K562 (cell line): Measurements from ENCODE around the gene YPEL5. TPM values are rescaled to one million over a fixed set of nuclear protein-coding genes. Genes with fewer than 3 reads are reported as not detected.

Experiments used
- AFF1 ChIP-seq, 2 experiments: fragments of 450-650 bp; IDR thresholded peaks; 2 replicates each; pipeline ENCODE4 v1.6.1; 2018; ENCODE audit warnings: mild to moderate bottlenecking in 2 of 2, low read depth in 1 of 2; ENCODE audit not compliant: partially characterized antibody in 2 of 2
- BHLHE40 ChIP-seq: IDR thresholded peaks from 2 replicates; pipeline ENCODE4 v1.6.1; 2011; ENCODE audit warnings: low read length, improper control_type of control experiment
- ILK ChIP-seq: fragments of 450-650 bp; IDR thresholded peaks from 2 replicates; pipeline ENCODE4 v1.6.1; 2016; ENCODE audit warnings: missing genetic modification characterization, low read depth, mild to moderate bottlenecking, missing compliant biosample characterization, moderate library complexity, borderline replicate concordance
- JUN ChIP-seq, 2 experiments: sonication (generic) in 1 of 2; formaldehyde crosslinking in 1 of 2; IDR thresholded peaks; 2 replicates each; pipeline versions ENCODE4 v1.6.1 to v1.8.0; 2012 to 2022; ENCODE audit warnings: borderline replicate concordance in 2 of 2, mild to moderate bottlenecking in 2 of 2, improper control_type of control experiment in 1 of 2, low read depth in 1 of 2, low read length in 1 of 2, missing genetic modification reagents in 1 of 2
- MAFF ChIP-seq: IDR thresholded peaks from 2 replicates; pipeline ENCODE4 v1.6.1; 2012; ENCODE audit warnings: low read length, improper control_type of control experiment
- MEF2A ChIP-seq: IDR thresholded peaks from 2 replicates; pipeline ENCODE4 v1.6.1; 2011; ENCODE audit warnings: low read depth, mild to moderate bottlenecking, low read length, moderate library complexity; ENCODE audit not compliant: control insufficient read depth
- MXD1 ChIP-seq: fragments of 250-450 bp; sonication (Bioruptor Pico); IDR thresholded peaks from 2 replicates; pipeline ENCODE4 v1.8.0; 2021; ENCODE audit warnings: borderline replicate concordance, mild to moderate bottlenecking, moderate library complexity; ENCODE audit not compliant: poor library complexity, severe bottlenecking
- MYBL2 ChIP-seq, 2 experiments: fragments of 450-650 bp in 1 of 2; sonication (generic) in 1 of 2; formaldehyde crosslinking in 1 of 2; IDR thresholded peaks; 2 replicates each; pipeline versions ENCODE4 v1.6.1 to v1.8.1; 2017 to 2022; ENCODE audit warnings: borderline replicate concordance in 1 of 2, inconsistent platforms in 1 of 2, low read depth in 1 of 2, mild to moderate bottlenecking in 1 of 2, missing genetic modification reagents in 1 of 2, moderate library complexity in 1 of 2
- PRDM10 ChIP-seq: fragments of 450-650 bp; IDR thresholded peaks from 2 replicates; pipeline ENCODE4 v1.6.1; 2018; ENCODE audit not compliant: partially characterized antibody
- TFAP4 ChIP-seq: sonication (generic); formaldehyde crosslinking; IDR thresholded peaks from 2 replicates; pipeline ENCODE4 v1.8.0; 2022; ENCODE audit warnings: missing genetic modification reagents, mild to moderate bottlenecking, moderate library complexity, borderline replicate concordance
- TFE3 ChIP-seq: fragments of 450-650 bp; formaldehyde crosslinking; IDR thresholded peaks from 2 replicates; pipeline ENCODE4 v1.4.0; 2020; ENCODE audit warnings: mild to moderate bottlenecking, mixed read lengths
- ZBTB17 ChIP-seq: fragments of 450-650 bp; formaldehyde crosslinking; IDR thresholded peaks from 2 replicates; pipeline ENCODE4 v1.4.0; 2020; ENCODE audit warnings: mild to moderate bottlenecking
- ZNF583 ChIP-seq: fragments of 250-450 bp; sonication (Bioruptor Pico); IDR thresholded peaks from 2 replicates; pipeline ENCODE4 v1.4.0; 2020
- polyA plus RNA-seq, 8 experiments: library from polyadenylated mRNA; depleted of rRNA in 4 of 8; stranded (reverse) in 5 of 8; unstranded in 3 of 8; fragments of >200 nt; fragmentation: Nextera tagmentation in 2 of 8; fragmentation: Illumina TruSeq in 1 of 8; extraction: Ambion mirVana in 2 of 8; extraction: Trizol in 1 of 8; gene quantifications; 2 replicates each; pipeline versions ENCODE4 v1.2.1 to v1.2.3, GENCODE V29; 2011 to 2014; ENCODE audit warnings: inconsistent platforms in 1 of 8, missing spikeins in 1 of 8
- total RNA-seq, 7 experiments: library from RNA; depleted of rRNA in 6 of 7; stranded (reverse); fragments of >200 nt in 6 of 7; fragmentation: Illumina TruSeq in 2 of 7; extraction: Trizol in 2 of 7; gene quantifications; 2 replicates each; pipeline versions ENCODE4 v1.2.1 to v1.2.3, GENCODE V29; 2011 to 2021; ENCODE audit warnings: low replicate concordance in 1 of 7

YPEL5 gene
- total and polyA plus RNA-seq, 9 of the 15 experiments (the other 6 are each of a cell fraction or from before 2014, with no cell fraction given), result 5.4 to 34.4 (median 12.3) TPM

GRCh38 chr2:30146337-30147195, at the start of gene YPEL5 (continued):
- peak; percentile 72; the same call in 1 of the 2 replicates for TF ChIP-seq JUN (IDR thresholded peaks at IDR 0.05; ENCODE audit: borderline replicate concordance, low read depth, low read length)
- no peak for TF ChIP-seq JUN (CRISPR knock-in tag; IDR thresholded peaks at IDR 0.05; ENCODE audit: borderline replicate concordance)
- TF ChIP-seq ZBTB17 (CRISPR knock-in tag), result no peak
- TF ChIP-seq MAFF, result no peak
- TF ChIP-seq TFAP4 (CRISPR knock-in tag), result peak; percentile 99
- no peak for TF ChIP-seq TFE3 (CRISPR knock-in tag)
- peak; percentile 99 for TF ChIP-seq BHLHE40
- no peak for TF ChIP-seq MYBL2 (IDR thresholded peaks at IDR 0.05; ENCODE audit: low read depth)
- TF ChIP-seq MYBL2 (CRISPR knock-in tag; IDR thresholded peaks at IDR 0.05; ENCODE audit: borderline replicate concordance), result no peak
- TF ChIP-seq MEF2A, result no peak
- no peak for TF ChIP-seq ZNF583
- no peak for TF ChIP-seq ILK (tag)
- TF ChIP-seq AFF1 (IDR thresholded peaks at IDR 0.05; ENCODE audit: low read depth in 1 of 2, partially characterized antibody in 2 of 2), result no peak
- TF ChIP-seq MXD1 (CRISPR knock-in tag), result peak; percentile 25
- no peak for TF ChIP-seq PRDM10
